NOMO-1 treated with DMSO at 0.1 percent for 48 hours (cell line): Measurements from ENCODE around the gene UPF2.
"Not testable (repeated sequence)": the region's sequence is repeated elsewhere in the genome, so short reads cannot be mapped to it uniquely, and the experiment has no call there.

Source experiments
- DNase-seq: peaks from one replicate; lab custom pipeline; 2025; ENCODE audit not compliant: unreplicated experiment; lab: John Stamatoyannopoulos, UW

Gene UPF2

DNA sequence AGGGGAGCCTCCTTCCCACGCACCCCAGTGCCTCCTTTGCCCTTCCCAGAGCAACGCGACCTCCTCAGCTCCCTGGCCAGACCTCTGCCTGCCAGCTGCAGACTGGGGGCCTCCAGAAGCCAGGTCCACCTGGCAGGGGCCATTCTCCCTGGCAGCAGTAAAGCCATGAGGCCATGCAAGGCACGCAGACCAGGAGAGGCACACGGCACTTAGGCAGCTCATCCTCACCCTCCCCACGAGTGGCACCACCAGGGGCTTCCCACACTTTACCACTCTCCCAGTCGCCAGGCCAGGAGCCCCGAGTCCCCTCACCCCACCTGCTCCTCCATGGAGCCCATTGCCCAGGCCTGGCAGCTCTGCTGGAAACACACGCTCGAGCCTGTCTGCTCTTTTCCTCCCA, 134.1 kb downstream of the UPF2 start:
- no peak for DNase-seq

DNA sequence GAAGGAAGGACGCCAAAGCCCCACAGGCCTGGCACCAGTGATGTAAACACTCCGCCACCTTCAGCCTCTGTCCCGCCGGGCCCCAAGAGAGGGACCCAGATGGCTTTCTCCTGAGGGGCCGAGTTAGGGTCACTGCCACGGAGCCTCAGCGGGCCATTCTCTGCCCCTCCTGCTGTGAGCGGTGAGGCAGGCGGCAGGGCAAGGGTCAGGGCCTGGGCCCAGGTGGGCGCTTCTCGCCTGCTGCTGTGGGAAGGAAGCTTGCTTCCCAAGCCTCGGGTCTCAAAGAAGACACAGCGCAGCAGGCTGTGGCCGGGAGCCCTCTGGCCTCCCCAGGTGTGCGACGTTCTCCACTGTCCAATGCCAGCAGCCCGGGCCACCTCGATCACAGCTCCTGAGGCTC, 134.7 kb downstream of the UPF2 start:
- DNase-seq = no peak

DNA sequence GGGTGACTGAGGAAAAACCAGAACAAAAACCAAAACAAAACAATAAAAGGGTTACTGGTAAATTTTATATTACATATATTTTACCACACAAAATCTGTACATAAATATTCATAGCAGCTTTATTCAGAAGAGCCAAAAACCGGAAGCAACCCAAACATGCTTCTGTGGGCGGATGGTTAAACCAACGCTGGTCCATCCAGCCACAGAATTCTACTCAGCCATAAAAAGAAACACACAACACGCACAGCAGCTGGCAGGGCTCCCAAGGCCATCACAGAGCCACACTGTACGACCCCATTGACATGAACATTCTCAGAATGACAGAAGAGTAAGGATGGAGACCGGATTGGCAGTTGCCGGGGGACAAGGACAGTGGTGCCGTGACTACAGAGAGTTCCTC, 135.9 kb downstream of the UPF2 start:
- no peak for DNase-seq

DNA sequence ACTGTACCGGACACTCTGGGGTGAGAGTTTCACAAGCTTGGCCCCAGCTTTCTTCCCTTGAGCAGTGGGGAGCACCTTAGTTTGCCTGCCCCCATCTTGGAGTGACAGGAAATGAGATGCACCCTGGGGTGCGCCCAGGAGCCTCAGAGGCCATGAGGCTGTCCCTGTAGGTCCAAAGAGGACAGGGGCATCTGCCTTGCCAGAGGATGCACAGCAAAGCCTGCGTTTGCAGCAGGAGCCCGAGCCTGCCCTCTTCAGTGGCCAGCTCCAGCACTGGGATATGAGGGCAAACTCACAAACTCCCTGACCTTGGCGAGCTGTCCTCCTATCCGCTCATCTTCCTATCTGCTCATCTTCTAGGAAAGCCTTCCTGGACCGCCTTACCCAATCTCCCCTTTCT, 140.0 kb downstream of the UPF2 start:
- DNase-seq = no peak

GRCh38 chr10:11901833-11902475, 140.7 kb downstream of the UPF2 start:
- no peak for DNase-seq

GRCh38 chr10:11901454-11901832, 141.2 kb downstream of the UPF2 start:
- no peak for DNase-seq

DNA sequence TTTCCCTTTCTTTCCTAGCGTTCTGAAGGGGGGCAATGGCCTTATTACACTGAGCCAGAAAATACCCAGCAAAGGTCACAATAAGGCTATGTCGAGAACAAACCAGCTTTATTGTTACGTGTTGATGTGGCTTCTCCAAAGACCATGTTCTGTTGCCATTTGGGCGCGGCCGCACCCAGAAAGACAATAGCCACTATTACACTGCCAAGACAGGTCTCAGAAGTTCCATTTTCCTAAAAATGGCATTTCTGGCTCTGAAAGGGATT, 141.6 kb downstream of the UPF2 start:
- no peak for DNase-seq

DNA sequence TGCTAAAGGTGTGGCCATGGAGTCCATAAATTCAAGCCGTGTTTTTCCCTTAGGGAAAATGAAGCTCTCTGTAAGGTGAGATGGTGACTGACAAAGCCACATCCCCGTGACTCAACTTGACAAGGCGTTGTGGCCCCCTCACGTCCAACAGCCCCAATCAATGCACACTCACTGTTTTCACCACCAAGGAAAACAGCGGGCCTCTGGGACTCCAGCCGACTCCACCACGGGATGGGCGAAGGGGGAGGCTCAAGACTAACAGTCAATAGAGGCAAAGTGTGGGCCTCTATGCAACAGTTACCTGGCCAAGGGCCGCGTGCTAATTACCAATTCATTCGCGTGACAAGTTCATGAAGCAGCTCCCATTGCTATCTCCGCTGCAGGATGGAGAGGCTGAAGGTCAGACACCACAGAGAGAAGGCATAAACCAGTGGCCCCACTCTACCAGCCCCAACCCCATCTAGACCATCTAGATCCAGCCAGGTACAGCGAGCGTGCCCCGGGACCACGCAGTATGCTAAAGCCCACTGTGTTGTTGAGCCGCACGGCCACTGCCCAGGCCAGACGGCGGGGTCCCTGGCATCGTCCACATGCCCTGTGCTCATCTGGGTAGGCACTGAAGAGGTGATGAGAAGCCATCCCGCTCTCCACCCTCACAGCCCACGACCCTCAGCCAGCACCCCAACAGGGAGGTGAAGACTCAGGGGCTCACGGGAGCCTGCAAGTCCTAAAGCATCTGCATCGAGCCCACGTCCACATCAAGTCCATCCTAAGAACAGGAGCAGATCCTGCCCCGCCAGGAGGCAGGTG, 143.3 kb downstream of the UPF2 start:
- DNase-seq = no peak

GRCh38 chr10:11898372-11899066, 144.1 kb downstream of the UPF2 start:
- DNase-seq = no peak

GRCh38 chr10:11898033-11898371, 144.6 kb downstream of the UPF2 start:
- DNase-seq = no peak

- DNase-seq = no peak
Measured at GRCh38 chr10:11896549-11897200, 145.9 kb downstream of the UPF2 start.

DNA sequence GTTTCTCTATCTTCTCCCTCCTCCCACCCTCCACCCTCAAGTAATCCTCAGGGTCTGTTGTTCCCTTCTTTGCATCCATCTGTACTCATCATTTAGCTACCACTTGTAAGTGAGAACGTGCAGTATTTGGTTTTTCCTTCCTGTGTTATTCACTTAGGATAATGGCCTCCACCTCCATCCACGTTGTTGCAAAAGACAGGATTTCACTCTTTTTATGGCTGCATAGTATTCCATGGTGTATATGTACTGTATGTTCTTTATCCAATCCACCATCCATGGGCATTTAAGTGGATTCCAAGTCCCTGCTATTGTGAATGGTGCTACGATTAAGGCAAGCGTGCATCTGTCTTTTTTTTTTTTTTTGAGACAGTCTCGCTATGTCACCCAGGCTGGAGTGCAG, 147.0 kb downstream of the UPF2 start:
- DNase-seq = no peak

DNA sequence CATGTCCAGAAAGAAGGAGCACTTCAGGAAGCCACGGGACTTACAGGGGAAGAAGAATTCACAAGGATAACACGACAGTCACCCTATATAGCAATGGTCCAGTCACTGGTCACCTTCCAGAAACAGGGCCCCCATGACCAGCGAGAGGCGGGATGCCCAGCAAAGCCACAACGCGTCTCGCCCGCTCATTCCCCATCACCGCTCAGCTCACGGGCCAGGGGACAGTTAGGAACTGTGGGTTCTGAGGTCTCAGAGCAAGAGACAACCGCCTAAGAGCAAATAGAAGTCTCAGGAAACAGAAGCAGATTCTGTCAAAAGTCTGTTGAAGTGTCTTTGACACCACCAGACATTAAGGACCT, 147.5 kb downstream of the UPF2 start:
- DNase-seq = no peak

DNA sequence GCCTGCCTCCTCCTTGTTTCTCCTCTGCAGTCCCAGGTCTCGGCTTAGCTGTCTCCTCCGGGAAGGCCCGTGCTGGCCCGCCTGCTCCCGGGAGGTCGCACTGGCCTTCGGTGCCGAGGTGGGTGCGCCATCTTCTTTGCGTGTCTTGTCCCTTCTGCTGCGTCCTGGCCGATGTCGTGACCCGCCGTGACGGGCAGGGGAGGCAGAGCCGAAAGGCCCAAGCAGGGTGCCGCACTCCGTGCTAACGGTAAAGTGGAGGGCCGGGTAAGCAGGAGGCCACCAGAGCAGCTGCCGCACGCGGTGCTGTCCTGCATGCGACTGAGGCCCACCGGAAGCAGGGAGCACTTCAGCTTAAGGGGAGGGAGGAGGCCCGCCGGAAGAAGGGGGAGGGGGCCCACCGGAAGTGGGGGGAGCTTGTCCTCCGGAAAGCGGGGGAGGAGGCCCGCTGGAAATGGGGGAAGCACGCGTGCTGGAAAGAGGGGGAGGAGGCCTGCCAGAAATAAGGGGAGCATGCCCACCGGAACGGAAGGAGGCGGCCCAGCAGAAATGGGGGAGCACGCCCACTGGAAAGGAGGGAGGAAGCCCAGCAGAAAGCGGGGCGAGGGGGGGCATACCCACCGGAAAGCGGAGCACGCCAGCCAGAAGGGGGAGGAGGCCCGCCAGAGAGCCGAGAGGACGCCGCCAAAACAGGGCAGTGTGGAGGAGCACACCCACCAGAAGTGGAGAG, 148.1 kb downstream of the UPF2 start:
- no peak for DNase-seq

DNA sequence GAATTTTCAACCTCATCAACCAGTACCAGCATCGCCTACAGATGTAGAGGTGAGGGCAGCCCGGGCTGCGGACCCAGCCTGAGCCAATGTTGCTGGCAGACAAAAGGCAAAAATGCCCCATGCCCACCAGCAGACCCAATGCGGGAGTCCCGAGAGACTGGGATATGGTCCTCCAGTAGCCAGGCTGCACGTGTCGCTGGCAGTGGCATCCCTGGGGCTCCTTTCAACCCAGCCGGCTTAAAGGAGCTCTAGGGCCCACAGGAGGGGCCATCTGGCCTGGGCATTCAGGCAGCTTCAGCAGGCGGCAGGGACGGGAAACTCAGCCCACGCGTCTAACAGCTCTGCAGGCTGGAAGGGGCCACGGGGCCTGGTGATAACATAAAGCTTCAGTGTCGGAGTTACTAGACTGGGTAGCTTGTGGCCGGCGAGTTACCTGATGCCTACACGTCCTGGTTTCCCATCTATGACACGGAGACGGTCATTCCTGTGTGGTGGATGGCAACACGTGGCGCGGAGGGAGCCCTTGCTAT, 148.8 kb downstream of the UPF2 start:
- DNase-seq = no peak

DNA sequence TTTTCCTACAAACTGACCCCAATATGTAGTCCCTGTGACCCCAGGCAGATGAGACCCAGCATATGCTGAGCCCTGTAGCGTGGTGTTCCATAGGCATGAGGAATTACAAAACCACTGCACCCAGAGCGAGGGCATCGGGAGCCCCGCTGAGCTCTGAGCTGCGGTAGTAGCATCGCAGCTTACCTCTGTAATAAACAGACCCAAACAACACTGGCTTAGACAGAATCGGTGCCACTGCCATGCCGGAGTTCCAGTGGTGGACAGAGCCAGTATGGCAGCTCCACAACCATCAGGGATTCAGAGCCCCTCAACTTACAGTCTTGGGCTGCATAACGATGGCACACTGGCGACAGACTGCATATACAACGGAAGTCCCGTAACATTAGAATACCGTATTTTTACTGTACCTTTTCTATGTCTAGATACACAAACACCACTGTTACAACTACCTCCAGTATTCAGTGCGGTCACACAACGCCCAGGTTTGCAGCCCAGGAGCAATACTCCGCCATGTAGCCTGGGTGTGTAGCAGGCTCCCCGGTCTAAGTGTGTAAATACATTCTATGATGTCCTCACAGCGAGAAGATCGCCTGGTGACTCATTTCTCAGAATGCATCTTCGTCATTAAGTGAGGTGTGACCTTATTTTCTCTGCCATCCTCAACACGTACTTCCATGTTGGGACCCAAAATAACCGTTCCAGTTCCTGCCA, 150.7 kb downstream of the UPF2 start:
- no peak for DNase-seq

- DNase-seq = not testable (repeated sequence)
Measured at GRCh38 chr10:11889263-11889662, 153.3 kb downstream of the UPF2 start.

GRCh38 chr10:11887381-11888227, 155.0 kb downstream of the UPF2 start:
- no peak for DNase-seq

DNA sequence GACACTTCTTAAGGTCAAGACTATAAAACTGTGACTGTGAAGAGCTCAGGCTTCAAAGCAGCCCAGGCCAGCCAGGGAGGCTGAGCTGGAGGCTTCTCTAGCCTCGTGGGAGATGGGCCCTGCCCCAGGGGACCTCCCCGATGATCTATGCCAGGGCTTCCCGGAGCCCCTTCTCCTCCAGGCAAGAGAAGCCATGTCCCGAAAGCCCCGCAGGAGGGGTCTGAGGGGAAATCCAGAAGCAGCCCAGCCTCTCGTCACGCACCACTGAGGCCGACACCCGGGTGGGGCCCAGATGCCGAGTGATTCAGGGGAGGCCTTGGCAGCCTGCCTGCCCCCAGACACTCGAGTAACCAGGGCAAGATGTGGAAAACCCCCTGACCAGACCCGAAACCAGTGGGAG, 155.8 kb downstream of the UPF2 start:
- DNase-seq = no peak

DNA sequence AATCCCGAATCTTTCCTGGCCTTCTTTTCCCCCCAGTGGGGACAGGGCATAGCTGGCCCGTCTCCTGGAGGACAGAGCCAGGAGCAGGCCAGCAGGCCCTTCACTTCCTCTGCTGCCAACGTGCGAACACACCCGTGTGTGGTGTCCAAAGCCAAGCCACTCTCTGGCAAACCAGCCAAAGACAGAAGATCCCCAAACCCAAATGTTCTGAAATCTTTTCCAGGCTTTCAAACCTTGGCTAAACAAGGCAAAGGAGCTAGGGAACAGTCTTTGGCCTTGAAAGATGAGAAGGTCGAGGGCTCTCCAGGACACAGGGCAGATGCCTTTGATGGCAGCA, 156.5 kb downstream of the UPF2 start:
- no peak for DNase-seq
